ENCODE measurements around the gene PPP1R3G.

Gene PPP1R3G

GRCh38 chr6:5093231-5094015 is 8.3 kb downstream of the PPP1R3G start:
- no peak for DNase-seq (ENCODE audit: extremely low read depth, low read depth)
- no peak for TF ChIP-seq CTCF (IDR thresholded peaks at IDR 0.05; ENCODE audit: low read depth, low read length)

- no peak for TF ChIP-seq CTCF (IDR thresholded peaks at IDR 0.05; ENCODE audit: low read depth, low read length)
- DNase-seq (ENCODE audit: extremely low read depth, low read depth) = peak; percentile 86
Measured at GRCh38 chr6:5094327-5094726, 9.2 kb downstream of the PPP1R3G start.

DNA sequence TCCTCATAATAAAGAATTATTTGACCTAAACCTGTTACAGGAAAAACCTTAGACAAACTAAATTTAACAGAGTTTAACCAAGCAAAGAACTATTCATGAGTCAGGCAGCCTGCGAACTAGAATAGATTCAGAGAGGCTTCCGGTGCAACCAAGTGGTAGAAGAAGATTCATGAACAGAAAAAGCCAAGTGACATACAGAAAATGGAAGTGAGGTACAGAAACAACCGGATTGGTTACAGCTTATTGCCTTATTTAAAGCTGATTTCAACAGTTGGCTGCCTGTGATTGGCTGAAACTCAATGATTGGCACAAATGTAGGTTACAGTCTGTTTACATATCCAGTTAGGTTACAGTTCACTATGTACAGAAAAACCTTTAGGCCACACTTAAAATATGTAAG is 10.1 kb downstream of the PPP1R3G start:
- no peak for DNase-seq (ENCODE audit: extremely low read depth, low read depth)
- no peak for TF ChIP-seq CTCF (IDR thresholded peaks at IDR 0.05; ENCODE audit: low read depth, low read length)

DNA sequence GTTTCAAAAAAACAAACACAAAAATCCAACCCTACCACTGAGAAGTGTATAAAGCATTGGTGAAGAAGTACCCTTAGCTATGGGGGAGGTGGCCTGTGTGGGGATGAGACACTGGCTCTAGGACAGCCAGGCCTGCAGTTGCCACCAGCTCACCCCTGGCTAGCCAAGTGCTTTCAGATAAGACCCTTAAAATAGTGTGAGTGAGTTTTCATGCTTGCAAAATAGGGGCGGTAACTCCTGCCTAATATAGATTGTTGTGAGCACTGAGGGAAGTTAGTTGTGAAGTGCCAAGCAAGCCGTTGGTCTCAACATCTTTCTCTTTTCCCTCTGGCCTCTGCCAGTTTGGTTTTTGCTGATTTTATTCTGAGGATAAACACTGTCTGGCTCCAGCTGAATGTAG is 11.3 kb downstream of the PPP1R3G start:
- no peak for DNase-seq (ENCODE audit: extremely low read depth, low read depth)
- TF ChIP-seq CTCF (IDR thresholded peaks at IDR 0.05; ENCODE audit: low read depth, low read length) = no peak

DNA sequence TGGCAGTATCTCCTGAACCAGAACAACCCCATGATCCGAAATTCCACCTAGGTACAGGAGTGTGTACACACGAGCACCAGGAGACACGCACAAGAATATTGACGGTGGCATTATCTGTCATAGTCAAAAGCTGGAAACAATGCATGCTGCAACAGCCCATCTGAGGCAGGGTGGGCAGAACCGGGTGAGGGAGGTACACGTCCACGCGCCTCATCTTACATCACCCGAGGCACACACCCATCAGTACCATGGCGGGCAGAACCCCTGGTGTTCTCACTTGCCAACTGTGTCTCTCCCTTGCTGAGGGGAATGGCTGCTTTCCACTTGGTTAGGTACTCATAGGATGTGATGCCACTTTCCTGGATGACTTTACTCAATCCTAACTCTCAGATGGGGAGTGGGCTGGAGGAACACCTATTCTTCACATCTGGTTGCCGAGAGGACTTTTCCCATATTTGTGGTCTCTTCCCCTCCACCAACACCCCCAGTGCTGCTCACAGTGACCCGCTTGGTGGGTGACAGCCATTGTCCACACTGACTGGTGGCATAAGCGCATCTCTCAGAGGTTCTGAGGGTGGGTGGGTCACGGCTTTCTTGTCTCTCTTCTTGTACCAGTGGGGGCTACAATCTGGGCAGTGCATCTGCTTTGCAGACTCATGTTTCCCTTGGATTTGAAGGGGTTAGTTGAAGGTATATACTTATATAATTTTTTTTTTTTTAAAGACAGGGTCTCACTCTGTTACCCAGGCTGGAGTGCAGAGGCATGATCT is 13.5 kb downstream of the PPP1R3G start:
- TF ChIP-seq CTCF (IDR thresholded peaks at IDR 0.05; ENCODE audit: low read depth, low read length) = no peak
- DNase-seq (ENCODE audit: extremely low read depth, low read depth) = no peak

DNA sequence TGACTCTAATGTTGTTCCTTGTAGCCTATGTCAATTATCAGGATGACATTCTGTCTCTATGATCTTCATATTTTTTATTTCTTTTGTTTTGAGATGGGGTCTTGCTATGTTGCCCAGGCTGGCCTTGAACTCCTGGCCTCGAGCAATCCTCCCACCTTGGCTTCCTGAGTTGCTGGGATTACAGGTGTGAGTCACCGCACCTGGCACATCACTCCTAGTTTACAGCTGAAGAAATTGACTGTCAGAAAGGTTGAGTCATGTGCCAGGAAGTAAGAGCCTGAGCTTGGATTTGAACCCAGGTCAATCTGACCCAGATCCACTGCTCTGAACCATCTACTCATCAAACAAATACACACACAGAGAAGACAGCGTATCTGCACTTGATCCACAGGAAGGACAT is 14.4 kb downstream of the PPP1R3G start:
- no peak for TF ChIP-seq CTCF (IDR thresholded peaks at IDR 0.05; ENCODE audit: low read depth, low read length)
- no peak for DNase-seq (ENCODE audit: extremely low read depth, low read depth)

DNA sequence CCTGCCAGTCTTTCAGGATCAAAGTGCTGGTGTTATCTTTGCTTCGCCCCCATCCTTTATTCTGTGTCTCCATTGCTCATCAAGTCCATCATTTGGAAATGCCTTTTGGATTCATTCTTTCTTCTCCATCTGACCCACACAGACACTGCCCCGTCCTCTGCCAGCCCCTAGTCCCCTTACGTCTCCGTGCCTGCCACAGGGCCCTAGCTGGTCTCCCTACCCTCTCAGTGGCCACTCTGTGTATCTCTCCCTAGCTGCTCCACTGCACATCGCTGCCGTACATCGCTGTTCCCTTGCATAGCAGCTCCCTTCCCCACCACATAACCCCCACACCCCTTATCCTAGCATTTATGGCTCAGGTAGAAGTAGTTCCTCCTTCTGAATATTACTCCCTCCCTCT is 15.7 kb downstream of the PPP1R3G start:
- TF ChIP-seq CTCF (IDR thresholded peaks at IDR 0.05; ENCODE audit: low read depth, low read length) = no peak
- no peak for DNase-seq (ENCODE audit: extremely low read depth, low read depth)

Data from AG09319 (cell line).